H9 (cell line): ENCODE measurements around the gene CDK10. TPM values are rescaled to one million over a fixed set of nuclear protein-coding genes. Genes with fewer than 3 reads are reported as not detected.
A peak's percentile ranks its signal among the peaks of the same experiment; 100 is the strongest.

Experiments
- DNase-seq: peaks from one replicate; pipeline ENCODE4 v3.0.0-alpha.2; 2017
- H2AFZ ChIP-seq: one replicate; pipeline ENCODE4 v1.6.1; 2013; ENCODE audit warnings: mild to moderate bottlenecking, low read length, control low read depth, moderate library complexity
- H2AK5ac ChIP-seq: 2 replicates; pipeline ENCODE4 v1.6.1; 2013; ENCODE audit warnings: low read length, control low read depth, mixed read lengths; ENCODE audit not compliant: insufficient read length
- H2BK120ac ChIP-seq: one replicate; pipeline ENCODE4 v1.6.1; 2013; ENCODE audit warnings: low read depth, mild to moderate bottlenecking, low read length, control low read depth, inconsistent platforms; ENCODE audit not compliant: poor library complexity, severe bottlenecking
- H2BK12ac ChIP-seq: 2 replicates; pipeline ENCODE4 v1.6.1; 2013; ENCODE audit warnings: low read length, control low read depth, mixed read lengths, low read depth; ENCODE audit not compliant: insufficient read length
- H2BK15ac ChIP-seq: 2 replicates; pipeline ENCODE4 v1.6.1; 2013; ENCODE audit warnings: low read depth, low read length, control low read depth
- H2BK20ac ChIP-seq: one replicate; pipeline ENCODE4 v1.6.1; 2013; ENCODE audit warnings: low read depth, mild to moderate bottlenecking, low read length, control low read depth, inconsistent platforms; ENCODE audit not compliant: poor library complexity, severe bottlenecking
- H2BK5ac ChIP-seq: 2 replicates; pipeline ENCODE4 v1.6.1; 2013; ENCODE audit warnings: low read length, control low read depth, mixed read lengths; ENCODE audit not compliant: insufficient read length
- H3K14ac ChIP-seq: 2 replicates; pipeline ENCODE4 v1.6.1; 2013; ENCODE audit warnings: low read length, control low read depth; ENCODE audit not compliant: insufficient read depth
- H3K18ac ChIP-seq: 2 replicates; pipeline ENCODE4 v1.6.1; 2013; ENCODE audit warnings: low read depth, mild to moderate bottlenecking, mixed read lengths, low read length, control low read depth; ENCODE audit not compliant: insufficient read length
- H3K23ac ChIP-seq: 2 replicates; pipeline ENCODE4 v1.6.1; 2013; ENCODE audit warnings: low read length, control low read depth, mixed read lengths, low read depth; ENCODE audit not compliant: insufficient read length
- H3K23me2 ChIP-seq: 2 replicates; pipeline ENCODE4 v1.6.1; 2013; ENCODE audit warnings: low read depth, mild to moderate bottlenecking, mixed read lengths, low read length, control low read depth; ENCODE audit not compliant: insufficient read length, poor library complexity, severe bottlenecking
- H3K27ac ChIP-seq: 2 replicates; pipeline ENCODE4 v1.5.1; 2013; ENCODE audit warnings: low read length, control low read depth, mixed read lengths, low read depth; ENCODE audit not compliant: insufficient read length
- H3K27me3 ChIP-seq: 2 replicates; pipeline ENCODE4 v1.6.1; 2013; ENCODE audit warnings: low read length, control low read depth, inconsistent platforms; ENCODE audit not compliant: insufficient read depth
- H3K4ac ChIP-seq: 2 replicates; pipeline ENCODE4 v1.6.1; 2013; ENCODE audit warnings: low read depth, mild to moderate bottlenecking, control low read depth, inconsistent platforms, low read length, moderate library complexity
- H3K4me1 ChIP-seq: 2 replicates; pipeline ENCODE4 v1.6.1; 2013; ENCODE audit warnings: low read length, control low read depth, inconsistent platforms; ENCODE audit not compliant: insufficient read depth
- H3K4me2 ChIP-seq: 2 replicates; pipeline ENCODE4 v1.6.1; 2013; ENCODE audit warnings: low read length, control low read depth, mixed read lengths; ENCODE audit not compliant: insufficient read length, insufficient read depth
- H3K56ac ChIP-seq: 2 replicates; pipeline ENCODE4 v1.6.1; 2013; ENCODE audit warnings: low read depth, mild to moderate bottlenecking, mixed read lengths, low read length, control low read depth; ENCODE audit not compliant: insufficient read length
- H3K79me1 ChIP-seq: 2 replicates; pipeline ENCODE4 v1.6.1; 2013; ENCODE audit warnings: low read depth, mild to moderate bottlenecking, moderate library complexity, low read length, control low read depth, inconsistent platforms; ENCODE audit not compliant: insufficient read depth, poor library complexity, severe bottlenecking
- H3K79me2 ChIP-seq: 2 replicates; pipeline ENCODE4 v1.6.1; 2013; ENCODE audit warnings: low read length, control low read depth, inconsistent platforms; ENCODE audit not compliant: insufficient read depth
- H3K9ac ChIP-seq: 2 replicates; pipeline ENCODE4 v1.6.1; 2013; ENCODE audit warnings: low read length, control low read depth, mixed read lengths; ENCODE audit not compliant: insufficient read length; ENCODE audit errors: extremely low read depth
- H3K9me3 ChIP-seq: one replicate; pipeline ENCODE4 v1.6.1; 2013; ENCODE audit warnings: low read depth, low read length, inconsistent platforms; ENCODE audit not compliant: control insufficient read depth
- H3T11ph ChIP-seq: one replicate; pipeline ENCODE4 v1.6.1; 2013; ENCODE audit warnings: mild to moderate bottlenecking, low read length, control low read depth, inconsistent platforms
- H4K20me1 ChIP-seq: one replicate; pipeline ENCODE4 v1.6.1; 2013; ENCODE audit not compliant: control insufficient read depth, insufficient read length, insufficient read depth
- H4K5ac ChIP-seq: 2 replicates; pipeline ENCODE4 v1.6.1; 2013; ENCODE audit warnings: low read depth, mild to moderate bottlenecking, mixed read lengths, low read length, control low read depth; ENCODE audit not compliant: insufficient read length
- H4K8ac ChIP-seq: replicated peaks from 2 replicates; pipeline ENCODE4 v1.6.1; 2013; ENCODE audit warnings: low read length, control low read depth, mixed read lengths, low read depth; ENCODE audit not compliant: insufficient read length
- H4K91ac ChIP-seq: 2 replicates; pipeline ENCODE4 v1.6.1; 2013; ENCODE audit warnings: low read depth, mild to moderate bottlenecking, moderate library complexity, mixed read lengths, low read length, control low read depth; ENCODE audit not compliant: insufficient read length
- H3K27ac Mint-ChIP-seq, 3 experiments: 2 replicates in 2 of 3; 3 replicates in 1 of 3; pipeline ENCODE4 v1.8.0; 2020 to 2021; ENCODE audit warnings: mixed read lengths in 3 of 3, mild to moderate bottlenecking in 1 of 3, moderate library complexity in 1 of 3
- H3K27me3 Mint-ChIP-seq: 2 replicates; pipeline ENCODE4 v1.8.0; 2021; ENCODE audit warnings: low read depth, mild to moderate bottlenecking, moderate library complexity, mixed read lengths
- H3K36me3 Mint-ChIP-seq, 3 experiments: 2 replicates in 2 of 3; 3 replicates in 1 of 3; pipeline ENCODE4 v1.8.0; 2020 to 2021; ENCODE audit warnings: low read depth in 3 of 3, mixed read lengths in 3 of 3; ENCODE audit not compliant: insufficient read depth in 1 of 3
- H3K4me1 Mint-ChIP-seq, 2 experiments: 2 replicates each; pipeline ENCODE4 v1.8.0; 2020; ENCODE audit warnings: mixed read lengths in 2 of 2
- H3K4me3 Mint-ChIP-seq, 2 experiments: 2 replicates in 1 of 2; 3 replicates in 1 of 2; pipeline ENCODE4 v1.8.0; 2020 to 2021; ENCODE audit warnings: mild to moderate bottlenecking in 2 of 2, mixed read lengths in 2 of 2, moderate library complexity in 1 of 2
- H3K9me3 Mint-ChIP-seq, 2 experiments: 2 replicates in 1 of 2; 3 replicates in 1 of 2; pipeline ENCODE4 v1.8.0; 2020; ENCODE audit warnings: mild to moderate bottlenecking in 2 of 2, mixed read lengths in 2 of 2, moderate library complexity in 1 of 2
- CTCF ChIP-seq: fragments of 200-600 bp; sonication (generic); conservative IDR thresholded peaks from 3 replicates; pipeline ENCODE4 v1.8.0; 2021; ENCODE audit warnings: antibody characterized with exemption, mild to moderate bottlenecking
- WGBS: extraction: QIAGEN DNeasy Blood & Tissue Kit; methylation state at CpG from one replicate; pipeline ENCODE4 v1.1.7; 2013; ENCODE audit warnings: missing lambda C conversion rate, low lambda C conversion rate, mixed read lengths; ENCODE audit not compliant: insufficient read length; ENCODE audit errors: extremely low coverage; 5-methylcytosine and 5-hydroxymethylcytosine counted together
- total RNA-seq: library from RNA; stranded (reverse); gene quantifications from 2 replicates; pipeline ENCODE4 v1.2.1, GENCODE V29; 2021

CDK10 gene
- total RNA-seq, 1 experiment from 2014 or later, result 77.1 TPM

GRCh38 chr16:89721546-89722391 lies 35.3 kb downstream of the CDK10 start:
- Histone ChIP-seq H3K4me1 (no peaks in the 10 kb centered on the region), H3K56ac (no peak overlapping the region), H3K9ac (no peak overlapping the region), H2BK12ac (no peak overlapping the region), H4K20me1 (no peaks in the 10 kb centered on the region), H3K27me3 (peaks cover 9% of the 10 kb centered on the region; the same call in 1 of the 2 replicates), H2BK120ac (no peak overlapping the region), H3K27ac (no peak overlapping the region), H3K14ac (no peak overlapping the region), H4K5ac (no peak overlapping the region), H2AFZ (no peak overlapping the region), H3K79me2 (no peaks in the 10 kb centered on the region), H3K9me3 (no peaks in the 10 kb centered on the region), H4K8ac (no peak overlapping the region), H3K18ac (no peak overlapping the region), H3T11ph (no peak overlapping the region), H3K4ac (no peak overlapping the region), H3K79me1 (no peaks in the 10 kb centered on the region), H2BK15ac (no peak overlapping the region), H2AK5ac (no peak overlapping the region), H2BK5ac (no peak overlapping the region), H2BK20ac (no peak overlapping the region), H4K91ac (no peak overlapping the region), H3K23me2 (peaks cover 18% of the 10 kb centered on the region), H3K23ac (no peak overlapping the region), H3K4me2 (peak overlapping the region; percentile 64)
- peak overlapping the region; percentile 76 for H3K4me3 Mint-ChIP-seq
- no peak for TF ChIP-seq CTCF
- H3K27ac Mint-ChIP-seq, result no peak overlapping the region
- no peaks in the 10 kb centered on the region for H3K9me3 Mint-ChIP-seq
- H3K27me3 Mint-ChIP-seq, result peaks cover 52% of the 10 kb centered on the region
- peaks cover 14 to 15% of the 10 kb centered on the region in 2 experiments for H3K4me1 Mint-ChIP-seq
- WGBS, result no CpG with 5 or more reads among the region's 112 CpGs
- no peak for DNase-seq
- peaks cover 24 to 36% (median 30%) of the 10 kb centered on the region in 3 experiments for H3K36me3 Mint-ChIP-seq
